AG04450 (cell line): ENCODE measurements around the gene SH3RF3. TPM values are rescaled to one million over a fixed set of nuclear protein-coding genes. Genes with fewer than 3 reads are reported as not detected.

Source experiments
- CTCF ChIA-PET: fragments of 300-600, 350-600 bp; formaldehyde crosslinking; extraction: SDS; loops from one replicate; lab custom pipeline; 2022; ENCODE audit warnings: antibody characterized with exemption, inconsistent platforms; lab: Charles Lee
- POLR2A ChIA-PET: fragments of 350-600 bp; formaldehyde crosslinking; extraction: SDS; loops from one replicate; lab custom pipeline; 2021; ENCODE audit warnings: antibody characterized with exemption, inconsistent platforms; lab: Yijun Ruan, JAX
- DNase-seq: peaks from one replicate; pipeline ENCODE4 v3.0.0-alpha.2; 2011; ENCODE audit warnings: low read depth, low spot score
- H3K27ac ChIP-seq: one replicate; pipeline ENCODE4 v1.5.1; 2012; ENCODE audit warnings: low read depth, low read length, control low read depth
- H3K27me3 ChIP-seq: one replicate; pipeline ENCODE4 v1.6.0; 2012; ENCODE audit warnings: low read length; ENCODE audit not compliant: control insufficient read depth, insufficient read depth
- H3K4me3 ChIP-seq: 2 replicates; pipeline ENCODE4 v1.5.1; 2011; ENCODE audit warnings: mild to moderate bottlenecking, low read depth, low read length, control low read depth
- H3K9me3 ChIP-seq: 2 replicates; pipeline ENCODE4 v1.5.1; 2012; ENCODE audit warnings: low read length; ENCODE audit not compliant: control insufficient read depth, insufficient read depth
- CTCF ChIP-seq: IDR thresholded peaks from 2 replicates; pipeline ENCODE4 v1.5.1; 2011; ENCODE audit warnings: low read depth, low read length, control low read depth, inconsistent platforms
- polyA plus RNA-seq: library from polyadenylated mRNA; depleted of rRNA; stranded (reverse); fragments of >200 nt; gene quantifications from 2 replicates; pipeline ENCODE4 v1.2.3, GENCODE V29; 2011

The SH3RF3 gene
- polyA plus RNA-seq, 1 experiment = 5.7 TPM

GRCh38 chr2:109305490-109306167 lies 176.6 kb downstream of the SH3RF3 start:
- TF ChIP-seq CTCF = no peak
- CTCF ChIA-PET = interaction anchor here (0.5 kb wide), 1 partner anchor 41 kb away, joined by 3 read pairs; no protein-coding TSS in a partner anchor
- Histone ChIP-seq H3K9me3 (no peaks in the 10 kb centered on the region), H3K4me3 (no peak overlapping the region), H3K27me3 (no peaks in the 10 kb centered on the region), H3K27ac (no peak overlapping the region)
- POLR2A ChIA-PET = no interaction called here
- no peak for DNase-seq

GRCh38 chr2:109306190-109306589 lies 177.2 kb downstream of the SH3RF3 start:
- Histone ChIP-seq H3K27me3 (no peaks in the 10 kb centered on the region), H3K4me3 (no peak overlapping the region), H3K27ac (no peak overlapping the region), H3K9me3 (no peaks in the 10 kb centered on the region)
- POLR2A ChIA-PET = no interaction called here
- no peak for TF ChIP-seq CTCF
- no peak for DNase-seq
- CTCF ChIA-PET = no interaction called here

GRCh38 chr2:109311771-109312170 lies 182.8 kb downstream of the SH3RF3 start:
- no peak for TF ChIP-seq CTCF
- ChIA-PET POLR2A (no interaction called here), CTCF (no interaction called here)
- Histone ChIP-seq H3K9me3 (no peaks in the 10 kb centered on the region), H3K27ac (no peak overlapping the region), H3K27me3 (no peaks in the 10 kb centered on the region), H3K4me3 (no peak overlapping the region)
- no peak for DNase-seq

GRCh38 chr2:109312902-109313301 lies 183.9 kb downstream of the SH3RF3 start:
- H3K27me3 ChIP-seq = no peaks in the 10 kb centered on the region
- ChIA-PET CTCF (no interaction called here), POLR2A (no interaction called here)
- no peak for DNase-seq
- no peak for TF ChIP-seq CTCF
- H3K27ac ChIP-seq = no peak overlapping the region
- H3K4me3 ChIP-seq = no peak overlapping the region
- H3K9me3 ChIP-seq = no peaks in the 10 kb centered on the region

- ChIA-PET POLR2A (no interaction called here), CTCF (no interaction called here)
- DNase-seq = no peak
- Histone ChIP-seq H3K27ac (no peak overlapping the region), H3K9me3 (no peaks in the 10 kb centered on the region), H3K4me3 (no peak overlapping the region), H3K27me3 (no peaks in the 10 kb centered on the region)
- no peak for TF ChIP-seq CTCF
Measured at GRCh38 chr2:109313343-109313742, 184.3 kb downstream of the SH3RF3 start.
